Limb (tissue), 2 donors: ENCODE results near the gene PRKCZ.
"Not testable (repeated sequence)": the region's sequence is repeated elsewhere in the genome, so short reads cannot be mapped to it uniquely, and the experiment has no call there.

Experiments
- DNase-seq, 2 donors: peaks; one replicate each; pipeline ENCODE4 v3.0.0-alpha.2; 2016; ENCODE audit errors: extremely low spot score in 2 of 2

The PRKCZ gene

DNA sequence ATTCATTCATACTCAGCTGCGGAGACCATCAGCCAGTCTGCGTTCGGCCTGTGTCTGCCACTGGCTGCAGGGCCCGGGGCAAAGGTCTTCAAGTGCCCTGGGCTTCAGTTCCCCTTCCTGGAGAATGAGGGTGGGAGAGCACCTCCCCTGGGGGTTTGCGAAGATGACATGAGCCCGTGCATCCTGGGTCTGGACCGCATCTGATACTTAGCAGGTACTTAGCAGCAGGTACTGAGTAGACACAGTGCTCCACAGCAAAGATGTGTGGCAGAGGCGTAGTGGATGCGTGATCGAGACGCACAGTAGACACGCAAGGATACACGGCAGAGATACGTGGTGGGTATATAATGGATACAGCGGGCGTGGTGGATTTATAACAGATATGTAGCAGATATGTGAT, 51.3 kb downstream of the PRKCZ start:
- no peak for DNase-seq

DNA sequence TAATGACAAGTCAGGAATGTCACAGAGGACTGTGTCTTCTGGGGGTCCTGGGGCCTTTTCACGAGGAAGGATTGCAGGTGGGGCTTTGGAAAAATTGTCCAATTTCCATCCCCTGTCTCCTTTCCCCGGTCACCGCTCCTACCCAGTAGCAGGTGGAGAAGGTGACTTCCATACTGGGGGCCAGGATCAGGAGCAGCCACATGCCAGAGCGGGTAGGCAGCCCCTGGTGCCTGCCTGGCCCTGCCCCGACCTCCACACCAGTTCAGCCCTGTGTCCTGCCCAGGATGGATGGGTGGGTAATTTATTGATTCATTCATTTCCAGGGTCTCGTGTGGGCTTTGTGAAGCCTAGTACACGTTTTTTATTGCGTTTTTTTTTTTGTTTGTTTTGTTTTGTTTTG, 51.7 kb downstream of the PRKCZ start:
- no peak for DNase-seq

GRCh38 chr1:2102753-2103152, 52.5 kb downstream of the PRKCZ start:
- DNase-seq = no peak

- no peak for DNase-seq
Observed at GRCh38 chr1:2103266-2103900, 53.2 kb downstream of the PRKCZ start.

GRCh38 chr1:2103901-2104590, 53.8 kb downstream of the PRKCZ start:
- no peak for DNase-seq

- DNase-seq = no peak
Observed at GRCh38 chr1:2104621-2105427, 54.6 kb downstream of the PRKCZ start.

GRCh38 chr1:2105781-2106524, 55.7 kb downstream of the PRKCZ start:
- no peak for DNase-seq

DNA sequence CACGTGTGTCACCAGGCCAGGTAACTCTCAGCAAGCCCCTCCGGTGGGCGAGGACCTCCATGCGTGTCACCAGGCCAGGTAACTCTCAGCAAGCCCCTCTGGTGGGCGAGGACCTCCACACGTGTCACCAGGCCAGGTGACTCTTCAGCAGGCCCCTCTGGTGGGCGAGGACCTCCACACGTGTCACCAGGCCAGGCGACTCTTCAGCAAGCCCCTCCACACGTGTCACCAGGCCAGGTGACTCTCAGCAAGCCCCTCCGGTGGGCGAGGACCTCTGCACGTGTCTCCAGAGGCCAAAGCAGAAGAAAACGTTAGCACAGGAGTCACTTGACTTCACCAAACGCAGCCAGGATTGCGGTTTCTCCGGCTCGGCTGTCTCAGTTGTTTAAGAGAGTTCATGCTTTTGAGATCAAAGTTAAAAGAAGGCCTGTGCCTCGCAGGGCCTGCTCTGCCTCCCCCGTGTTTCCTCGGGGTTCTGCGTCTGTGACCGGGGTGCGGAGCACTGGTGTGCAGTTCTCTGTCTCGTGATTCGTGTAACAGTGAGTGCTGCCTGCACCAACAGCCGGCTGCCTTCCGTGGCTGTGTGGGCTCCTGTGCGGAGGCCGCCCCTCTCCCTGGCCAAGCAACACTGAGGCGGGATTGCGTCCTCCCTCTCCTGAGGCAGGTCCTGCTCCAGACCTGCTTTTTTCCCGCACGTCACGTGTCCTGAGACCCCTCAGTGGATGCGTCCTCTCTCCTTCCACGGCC, 56.6 kb downstream of the PRKCZ start:
- no peak for DNase-seq

- DNase-seq = no peak
Observed at GRCh38 chr1:2107586-2108212, 57.5 kb downstream of the PRKCZ start.

DNA sequence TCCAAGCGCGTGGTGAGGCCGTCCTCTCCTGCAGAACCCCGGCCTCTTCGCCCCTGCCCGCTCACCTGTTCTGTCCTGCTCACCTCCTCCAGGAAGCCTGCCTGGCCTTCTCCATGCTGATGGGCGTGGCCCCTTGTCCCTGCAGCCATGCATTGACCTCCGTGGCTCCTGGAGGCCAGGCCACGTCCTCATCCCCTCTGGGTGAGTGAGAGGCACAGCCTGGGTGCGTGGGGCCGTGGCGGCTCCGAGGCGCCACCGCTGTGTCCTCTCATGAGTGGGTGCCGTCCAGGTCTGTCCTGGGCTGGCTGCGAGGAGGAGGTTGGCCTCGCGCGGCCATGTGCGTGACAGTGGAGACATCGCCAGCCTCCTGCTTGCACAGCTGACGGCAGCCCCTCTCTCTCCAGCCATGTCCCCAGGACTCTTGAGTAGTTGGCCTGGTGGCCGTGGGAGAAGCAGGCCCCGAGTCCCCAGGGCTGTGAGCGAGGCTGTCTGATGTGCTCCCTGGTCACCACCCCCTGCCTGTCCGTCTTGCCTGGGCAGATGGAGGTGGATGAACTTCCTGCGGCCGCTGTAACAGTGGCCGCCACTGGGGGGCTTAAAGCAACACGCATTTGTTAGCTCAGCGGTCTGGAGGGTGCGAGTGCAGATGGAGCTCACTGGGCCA, 58.1 kb downstream of the PRKCZ start:
- peak; percentile 39 to 69 for DNase-seq

DNA sequence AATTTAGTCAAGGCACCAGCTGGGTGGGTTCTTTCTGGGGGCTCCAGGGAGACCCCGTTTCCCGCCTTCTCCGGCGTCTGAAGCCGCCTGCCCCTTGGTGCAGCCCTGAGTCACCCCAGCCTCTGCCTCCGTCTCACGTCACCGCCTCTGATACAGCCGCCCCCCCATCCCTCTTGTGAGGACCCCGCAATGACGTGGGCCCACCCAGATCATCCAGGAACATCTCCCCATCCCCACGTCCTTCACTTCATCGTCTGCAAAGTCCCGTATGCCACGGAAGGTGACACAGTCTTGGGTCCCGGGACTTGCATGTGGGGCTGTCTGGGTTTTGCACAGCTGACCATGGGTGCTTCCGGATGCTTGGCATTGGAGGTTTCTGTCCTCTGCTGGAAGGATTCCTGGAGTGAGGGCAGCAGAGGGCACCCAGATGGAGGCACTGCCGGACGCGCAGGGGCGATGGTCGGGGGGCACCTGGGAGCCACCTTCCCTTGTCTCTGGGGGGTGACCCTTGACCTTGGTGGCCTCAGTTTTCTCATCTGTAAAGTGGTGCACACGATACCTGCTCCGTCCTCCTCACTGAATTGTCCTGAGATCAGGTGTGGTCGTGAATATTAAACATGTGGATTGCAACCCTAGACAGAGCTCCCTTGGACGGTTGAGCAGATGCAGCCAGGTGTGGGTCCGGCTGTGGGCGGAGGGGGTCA, 58.8 kb downstream of the PRKCZ start:
- no peak for DNase-seq

GRCh38 chr1:2109581-2110021, 59.4 kb downstream of the PRKCZ start:
- no peak for DNase-seq

DNA sequence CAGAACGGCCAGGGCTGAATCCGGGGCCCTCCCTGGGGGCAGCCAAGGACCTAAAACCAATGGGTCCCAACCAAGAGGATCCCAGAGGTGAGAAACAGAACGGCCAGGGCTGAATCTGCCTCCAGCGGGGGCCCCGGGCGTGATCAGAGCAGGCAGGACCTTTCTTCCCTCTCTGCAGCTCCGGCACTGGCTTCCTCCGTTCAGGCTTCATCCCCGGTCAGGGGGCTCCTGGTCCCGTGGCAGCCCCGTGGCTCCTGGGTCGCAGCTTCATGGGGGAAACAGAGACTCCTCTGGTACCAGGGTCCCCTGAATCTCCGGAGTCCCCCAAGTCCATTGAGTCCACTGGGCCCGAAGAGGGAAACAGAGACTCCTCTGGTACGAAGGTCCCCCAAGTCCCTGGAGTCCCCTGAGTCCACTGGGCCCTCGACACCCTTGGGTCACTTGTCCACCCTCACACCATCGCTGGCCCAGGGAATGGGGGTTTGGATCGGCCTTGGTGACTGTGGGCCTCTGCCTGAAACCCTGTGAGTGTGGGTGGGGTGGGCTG, 60.1 kb downstream of the PRKCZ start:
- DNase-seq = no peak

- DNase-seq = no peak
Observed at GRCh38 chr1:2110738-2111673, 60.8 kb downstream of the PRKCZ start.

DNA sequence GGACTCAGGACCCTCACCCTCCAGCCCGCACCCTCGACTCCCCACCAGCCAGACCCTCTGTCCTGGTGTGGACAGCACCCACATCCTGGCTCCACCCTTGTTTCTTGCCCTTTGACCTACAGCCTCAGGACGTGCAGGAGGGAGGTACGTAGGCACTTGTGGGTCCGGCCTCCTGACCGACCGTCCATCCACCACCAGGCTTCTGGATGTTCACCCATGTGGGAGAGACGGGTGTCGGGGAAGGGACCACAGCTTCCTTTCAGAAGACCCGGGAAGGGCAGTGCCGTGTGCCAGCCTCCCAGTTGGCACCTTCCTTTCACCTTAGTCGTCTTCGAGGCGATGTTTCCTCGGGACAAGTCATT, 61.4 kb downstream of the PRKCZ start:
- no peak for DNase-seq

DNA sequence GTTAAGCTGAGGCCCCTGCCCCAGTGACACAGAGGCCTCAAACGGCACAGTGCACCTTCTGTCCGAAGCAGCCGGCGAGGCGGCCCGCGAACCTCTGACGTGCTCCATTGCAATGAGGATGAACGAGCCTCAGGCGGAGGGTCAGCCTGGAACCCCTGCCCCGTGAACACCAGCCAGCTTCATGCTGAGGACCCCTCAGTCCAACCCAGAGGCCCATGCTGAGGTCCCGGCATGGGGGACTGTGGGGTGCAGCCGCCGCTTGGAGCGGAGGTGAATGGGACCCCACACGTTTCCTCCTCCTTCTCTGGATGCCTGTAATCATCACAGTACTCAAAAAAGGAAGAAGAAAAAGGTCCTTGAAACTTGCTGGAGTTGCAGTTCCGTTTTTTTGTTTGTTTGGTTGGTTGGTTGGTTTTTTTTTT, 62.1 kb downstream of the PRKCZ start:
- no peak for DNase-seq

DNA sequence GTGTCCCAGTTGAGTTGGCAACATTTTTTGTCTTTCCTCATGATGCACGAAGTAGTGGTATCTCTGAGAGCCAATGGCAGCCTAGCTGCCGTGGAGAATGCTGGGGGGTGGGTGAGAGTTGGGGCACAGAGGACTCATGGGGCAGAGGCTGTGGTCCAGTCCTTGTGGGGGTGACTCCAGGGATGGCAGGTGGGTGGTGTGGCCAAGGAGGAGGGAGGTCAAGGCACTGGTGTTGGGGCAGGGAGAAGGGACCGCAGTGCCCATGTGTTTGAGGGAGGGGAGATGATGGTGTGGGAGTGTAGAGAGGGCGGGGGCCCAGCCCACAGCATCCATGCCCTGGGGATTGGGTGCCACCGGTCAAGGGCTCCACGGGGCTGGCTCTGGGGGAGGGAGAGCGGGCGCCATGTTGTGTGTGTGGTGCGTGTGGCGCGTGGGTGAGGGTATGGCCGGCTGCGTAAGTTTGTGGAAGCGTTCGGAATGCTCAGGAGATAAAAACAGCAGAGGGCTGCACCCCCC, 63.5 kb downstream of the PRKCZ start:
- DNase-seq = no peak

GRCh38 chr1:2114635-2115007, 64.4 kb downstream of the PRKCZ start:
- not testable (repeated sequence) for DNase-seq
